PC-9 (cell line): ENCODE data around the gene SCIN. TPM values are rescaled to one million over a fixed set of nuclear protein-coding genes. Genes with fewer than 3 reads are reported as not detected.
"Not testable (repeated sequence)": the region's sequence is repeated elsewhere in the genome, so short reads cannot be mapped to it uniquely, and the experiment has no call there.

ENCODE experiments used
- Bru-seq: library from RNA; stranded (reverse); fragments of 400-500 nt; gene quantifications from one replicate; lab custom pipeline; 2021; lab: Mats Ljungman, UMichigan
- BruChase-seq, 2 experiments: library from RNA; stranded (reverse); fragments of 400-500 nt; gene quantifications; one replicate each; lab custom pipeline; 2021; lab: Mats Ljungman, UMichigan
- BruUV-seq: library from RNA; stranded (reverse); fragments of 400-500 nt; replicated peaks from 2 replicates; lab custom pipeline; 2021; lab: Mats Ljungman, UMichigan
- CTCF ChIA-PET: fragments of 300-600 bp; sonication (Branson Sonifier 250); formaldehyde crosslinking; loops from one replicate; lab custom pipeline; 2022; ENCODE audit warnings: antibody characterized with exemption; lab: Charles Lee
- POLR2A ChIA-PET: fragments of 300-600 bp; sonication (Branson Sonifier 250); formaldehyde crosslinking; loops from one replicate; lab custom pipeline; 2022; ENCODE audit warnings: antibody characterized with exemption; ENCODE audit not compliant: unreplicated experiment; lab: Charles Lee
- DNase-seq, 2 experiments: peaks; one replicate each; pipeline versions ENCODE4 v3.0.0 to v3.0.0-alpha.2; 2015 to 2022; ENCODE audit warnings: mixed read lengths in 1 of 2
- H2AFZ ChIP-seq: fragments of 200-600 bp; sonication (generic); 2 replicates; pipeline ENCODE4 v1.8.1; 2017; ENCODE audit warnings: antibody characterized with exemption
- H3F3A ChIP-seq: fragments of 200-600 bp; sonication (generic); 2 replicates; pipeline ENCODE4 v1.8.1; 2017; ENCODE audit warnings: antibody characterized with exemption, mild to moderate bottlenecking, low read depth; ENCODE audit not compliant: insufficient read depth
- H3K27ac ChIP-seq: fragments of 200-600 bp; sonication (generic); 2 replicates; pipeline ENCODE4 v1.6.1; 2016; ENCODE audit warnings: mixed run types
- H3K27me3 ChIP-seq: fragments of 200-600 bp; sonication (generic); 2 replicates; pipeline ENCODE4 v1.6.1; 2016; ENCODE audit warnings: low read depth, mixed run types; ENCODE audit not compliant: insufficient read depth
- H3K36me3 ChIP-seq: fragments of 200-600 bp; sonication (generic); 2 replicates; pipeline ENCODE4 v1.6.1; 2016; ENCODE audit warnings: low read depth, mixed run types
- H3K4me1 ChIP-seq: fragments of 200-600 bp; sonication (generic); replicated peaks from 2 replicates; pipeline ENCODE4 v1.6.1; 2016; ENCODE audit warnings: mixed run types; ENCODE audit not compliant: insufficient read depth
- H3K4me2 ChIP-seq: fragments of 200-600 bp; sonication (generic); 2 replicates; pipeline ENCODE4 v1.6.1; 2017; ENCODE audit warnings: mixed run types
- H3K4me3 ChIP-seq: fragments of 200-600 bp; sonication (generic); 2 replicates; pipeline ENCODE4 v1.6.1; 2016; ENCODE audit warnings: mixed run types
- H3K79me2 ChIP-seq: fragments of 200-600 bp; sonication (generic); 2 replicates; pipeline ENCODE4 v1.6.1; 2017; ENCODE audit warnings: low read depth, mixed run types
- H3K9me2 ChIP-seq: fragments of 200-600 bp; sonication (generic); 2 replicates; pipeline ENCODE4 v1.8.1; 2017; ENCODE audit warnings: mild to moderate bottlenecking; ENCODE audit not compliant: insufficient read depth
- H3K9me3 ChIP-seq: fragments of 200-600 bp; sonication (generic); 2 replicates; pipeline ENCODE4 v1.8.1; 2016; ENCODE audit warnings: low read depth; ENCODE audit not compliant: insufficient read depth
- H4K20me1 ChIP-seq: fragments of 200-600 bp; sonication (generic); 2 replicates; pipeline ENCODE4 v1.8.1; 2017; ENCODE audit not compliant: insufficient read depth
- EZH2 ChIP-seq: fragments of 200-600 bp; sonication (generic); IDR thresholded peaks from 2 replicates; pipeline ENCODE4 v1.8.0; 2017; ENCODE audit warnings: antibody characterized with exemption, low read depth
- intact Hi-C: fragments of 100-400 bp; cut with micrococcal nuclease; formaldehyde crosslinking; loops from one replicate; pipeline ENCODE4 v1.10.0; 2022; ENCODE audit not compliant: unreplicated experiment
- long read RNA-seq: library from polyadenylated mRNA; stranded (forward); transcript quantifications from one replicate; pipeline ENCODE4 v2.0.0, GENCODE V29; 2022
- total RNA-seq: library from RNA; stranded (reverse); gene quantifications from 2 replicates; pipeline ENCODE4 v1.2.3, GENCODE V29; 2021
- TF ChIP-seq, protein P1 (sequence below): fragments of 200-600 bp; sonication (generic); conservative IDR thresholded peaks from 2 replicates; pipeline ENCODE4 v1.6.1; 2017; ENCODE audit warnings: mixed run types, antibody characterized with exemption, mild to moderate bottlenecking, moderate library complexity

The SCIN gene
- total RNA-seq (0.33 and 0.92 TPM in 2 replicates), Bru-seq, nascent RNA (percentile 15 among the genes with signal in this experiment), BruChase-seq, experiment 1, labeled RNA remaining after a 2-hour chase (percentile 17 among the genes with signal in this experiment), BruChase-seq, experiment 2, labeled RNA remaining after a 6-hour chase (percentile 14 among the genes with signal in this experiment)
- long read RNA-seq, result 0 reads

DNA sequence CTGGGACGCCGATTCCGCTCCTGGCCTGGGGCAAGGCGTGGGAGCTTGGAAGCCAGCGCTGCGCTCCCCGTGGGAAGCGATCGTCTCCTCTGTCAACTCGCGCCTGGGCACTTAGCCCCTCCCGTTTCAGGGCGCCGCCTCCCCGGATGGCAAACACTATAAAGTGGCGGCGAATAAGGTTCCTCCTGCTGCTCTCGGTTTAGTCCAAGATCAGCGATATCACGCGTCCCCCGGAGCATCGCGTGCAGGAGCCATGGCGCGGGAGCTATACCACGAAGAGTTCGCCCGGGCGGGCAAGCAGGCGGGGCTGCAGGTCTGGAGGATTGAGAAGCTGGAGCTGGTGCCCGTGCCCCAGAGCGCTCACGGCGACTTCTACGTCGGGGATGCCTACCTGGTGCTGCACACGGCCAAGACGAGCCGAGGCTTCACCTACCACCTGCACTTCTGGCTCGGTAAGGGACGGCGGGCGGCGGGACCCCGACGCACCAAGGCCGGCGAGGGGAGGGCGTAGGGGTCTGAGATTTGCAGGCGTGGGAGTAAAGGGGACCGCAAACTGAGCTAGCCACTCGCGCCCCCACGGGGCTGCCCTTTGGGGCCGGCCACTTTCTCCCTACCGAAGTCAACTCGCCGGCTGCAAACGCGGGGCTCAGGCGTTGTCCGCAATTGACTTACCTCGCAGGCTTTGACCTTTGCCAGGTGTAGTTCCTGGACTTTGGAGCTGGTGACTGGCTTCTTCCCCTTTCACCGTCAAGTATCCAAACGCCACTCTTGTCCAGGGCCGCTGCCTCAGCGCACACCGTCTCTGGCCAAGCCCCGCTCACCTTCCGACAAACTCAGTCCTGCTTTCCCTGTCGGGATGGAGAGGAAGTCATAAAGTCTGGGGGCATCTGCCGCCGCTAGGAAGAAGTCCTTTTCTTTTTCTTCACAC lies at the start of gene SCIN:
Gene SCIN (plus strand): TSS at position 187 of the 928 bp plus-strand sequence. CDS start 67 bp downstream, at position 254.
- no peak within 1 kb of the TSS for H3K27ac ChIP-seq
- intact Hi-C loops, result loop anchor here (2.0 kb wide), 1 partner anchor 26 kb away; no protein-coding TSS in a partner anchor
- H3K9me3 ChIP-seq, result no peaks in the 10 kb centered on the region
- H3K4me2 ChIP-seq, result peak within 1 kb of the TSS; percentile 85
- ChIA-PET CTCF (no interaction called here), POLR2A (no interaction called here)
- no peaks in the 10 kb centered on the region for H3K79me2 ChIP-seq
- no peaks in the 10 kb centered on the region for H3K9me2 ChIP-seq
- peaks cover 22% of the 10 kb centered on the region for H3K4me1 ChIP-seq
- no peaks in the 10 kb centered on the region for H4K20me1 ChIP-seq
- no peak for TF ChIP-seq EZH2
- TF ChIP-seq, protein P1, sequence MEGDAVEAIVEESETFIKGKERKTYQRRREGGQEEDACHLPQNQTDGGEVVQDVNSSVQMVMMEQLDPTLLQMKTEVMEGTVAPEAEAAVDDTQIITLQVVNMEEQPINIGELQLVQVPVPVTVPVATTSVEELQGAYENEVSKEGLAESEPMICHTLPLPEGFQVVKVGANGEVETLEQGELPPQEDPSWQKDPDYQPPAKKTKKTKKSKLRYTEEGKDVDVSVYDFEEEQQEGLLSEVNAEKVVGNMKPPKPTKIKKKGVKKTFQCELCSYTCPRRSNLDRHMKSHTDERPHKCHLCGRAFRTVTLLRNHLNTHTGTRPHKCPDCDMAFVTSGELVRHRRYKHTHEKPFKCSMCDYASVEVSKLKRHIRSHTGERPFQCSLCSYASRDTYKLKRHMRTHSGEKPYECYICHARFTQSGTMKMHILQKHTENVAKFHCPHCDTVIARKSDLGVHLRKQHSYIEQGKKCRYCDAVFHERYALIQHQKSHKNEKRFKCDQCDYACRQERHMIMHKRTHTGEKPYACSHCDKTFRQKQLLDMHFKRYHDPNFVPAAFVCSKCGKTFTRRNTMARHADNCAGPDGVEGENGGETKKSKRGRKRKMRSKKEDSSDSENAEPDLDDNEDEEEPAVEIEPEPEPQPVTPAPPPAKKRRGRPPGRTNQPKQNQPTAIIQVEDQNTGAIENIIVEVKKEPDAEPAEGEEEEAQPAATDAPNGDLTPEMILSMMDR, result no peak
- no peaks in the 10 kb centered on the region for H3K27me3 ChIP-seq
- H2AFZ ChIP-seq, result peak within 1 kb of the TSS; percentile 81
- peak in 1 of 2 experiments; percentile 55 for DNase-seq
- no peaks in the 10 kb centered on the region for H3K36me3 ChIP-seq
- BruUV-seq, result no TSS peak
- peaks cover 6% of the 10 kb centered on the region; the same call in 1 of the 2 replicates for H3F3A ChIP-seq
- H3K4me3 ChIP-seq, result peak within 1 kb of the TSS; percentile 60

DNA sequence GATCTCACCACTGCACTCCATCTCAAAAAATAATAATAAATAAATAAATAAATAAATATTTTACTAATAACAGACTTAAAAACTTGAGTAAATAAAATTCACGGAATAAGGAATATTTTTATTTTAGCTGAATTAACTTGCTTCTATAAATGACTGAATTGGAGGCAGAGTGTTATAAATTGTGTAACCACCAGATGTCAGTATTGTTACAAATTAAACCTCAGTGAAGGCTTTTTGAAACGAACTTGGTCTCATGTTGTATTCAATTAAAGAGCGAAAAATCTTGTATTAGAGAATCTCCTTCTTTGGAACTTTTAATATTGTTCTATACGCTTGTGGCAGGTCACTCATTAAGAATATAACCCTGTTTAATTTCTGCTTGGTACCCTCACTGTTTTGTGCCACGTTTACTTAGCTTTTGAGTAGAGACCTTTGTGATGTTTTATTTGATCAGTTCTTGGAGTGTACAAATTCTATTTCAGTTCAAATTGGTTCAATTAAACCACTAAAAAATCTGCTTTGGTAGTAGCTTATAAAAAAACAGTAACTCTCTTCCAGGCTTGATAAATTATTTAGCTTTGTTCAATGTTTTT lies 45.6 kb upstream of the SCIN start:
- Histone ChIP-seq H4K20me1 (no peaks in the 10 kb centered on the region), H3K36me3 (no peaks in the 10 kb centered on the region), H3K9me2 (no peaks in the 10 kb centered on the region), H2AFZ (no peak overlapping the region), H3F3A (no peaks in the 10 kb centered on the region; the same call in 1 of the 2 replicates), H3K9me3 (no peaks in the 10 kb centered on the region), H3K27me3 (no peaks in the 10 kb centered on the region), H3K4me1 (no peaks in the 10 kb centered on the region), H3K79me2 (no peaks in the 10 kb centered on the region), H3K4me3 (no peak overlapping the region), H3K27ac (no peak overlapping the region), H3K4me2 (0 out of 2 replicates have a peak overlapping the region, but pooled peaks have one; percentile 1)
- intact Hi-C loops, result loop anchor here (1.0 to 10.0 kb wide), 4 partner anchors 99 to 738 kb away; partner anchors contain the start of gene ARL4A
- ChIA-PET POLR2A (no interaction called here), CTCF (interaction anchor here (0.7 to 2.0 kb wide), 7 partner anchors 16 to 736 kb away, joined by 3 to 18 read pairs (median 3); no protein-coding TSS in a partner anchor)
- TF ChIP-seq, protein P1, result peak; percentile 85
- TF ChIP-seq EZH2, result no peak
- peak in 1 of 2 experiments; percentile 56 for DNase-seq
- BruUV-seq, result no TSS peak

DNA sequence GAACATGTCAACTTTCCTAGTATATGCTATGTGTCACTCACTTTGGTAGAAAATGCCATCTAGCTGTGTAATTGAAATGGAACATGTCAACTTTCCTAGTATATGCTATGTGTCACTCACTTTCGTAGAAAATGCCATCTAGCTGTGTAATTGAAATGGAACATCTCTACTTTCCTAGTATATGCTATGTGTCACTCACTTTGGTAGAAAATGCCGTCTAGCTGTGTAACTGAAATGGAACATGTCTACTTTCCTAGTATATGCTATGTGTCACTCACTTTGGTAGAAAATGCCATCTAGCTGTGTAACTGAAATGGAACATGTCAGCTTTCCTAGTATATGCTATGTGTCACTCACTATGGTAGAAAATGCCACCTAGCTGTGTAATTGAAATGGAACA lies 43.8 kb upstream of the SCIN start:
- not testable (repeated sequence) for H3K79me2 ChIP-seq

DNA sequence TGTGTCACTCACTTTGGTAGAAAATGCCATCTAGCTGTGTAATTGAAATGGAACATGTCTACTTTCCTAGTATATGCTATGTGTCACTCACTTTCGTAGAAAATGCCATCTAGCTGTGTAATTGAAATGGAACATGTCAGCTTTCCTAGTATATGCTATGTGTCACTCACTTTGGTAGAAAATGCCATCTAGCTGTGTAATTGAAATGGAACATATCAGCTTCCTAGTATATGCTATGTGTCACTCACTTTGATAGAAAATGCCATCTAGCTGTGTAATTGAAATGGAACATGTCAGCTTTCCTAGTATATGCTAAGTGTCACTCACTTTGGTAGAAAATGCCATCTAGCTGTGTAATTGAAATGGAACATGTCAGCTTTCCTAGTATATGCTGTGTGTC lies 42.9 kb upstream of the SCIN start:
- DNase-seq, H2AFZ ChIP-seq, H3F3A ChIP-seq, H3K4me1 ChIP-seq, H3K9me2 ChIP-seq, H3K79me2 ChIP-seq, H3K36me3 ChIP-seq, H4K20me1 ChIP-seq, H3K4me3 ChIP-seq, H3K27me3 ChIP-seq, CTCF ChIA-PET, H3K27ac ChIP-seq, BruUV-seq, H3K9me3 ChIP-seq, POLR2A ChIA-PET, H3K4me2 ChIP-seq: not testable (repeated sequence)
- intact Hi-C loops, result loop anchor here (10.0 kb wide), 1 partner anchor 487 kb away; no protein-coding TSS in a partner anchor

More for the DNA sequence above, 43.8 kb upstream of the SCIN start:
- DNase-seq, H3K27me3 ChIP-seq, BruUV-seq, H3K4me3 ChIP-seq, CTCF ChIA-PET, H3K27ac ChIP-seq, H3K9me2 ChIP-seq, POLR2A ChIA-PET, H3K36me3 ChIP-seq, H4K20me1 ChIP-seq, H2AFZ ChIP-seq, H3F3A ChIP-seq, H3K4me1 ChIP-seq, H3K4me2 ChIP-seq, H3K9me3 ChIP-seq: not testable (repeated sequence)
- intact Hi-C loops, result loop anchor here (10.0 kb wide), 1 partner anchor 488 kb away; no protein-coding TSS in a partner anchor
